HEK293 (cell line): ENCODE measurements around the gene INPP5F.

Experiments used
- CTCF ChIA-PET: fragments of 350-600 bp; formaldehyde crosslinking; extraction: SDS; loops from one replicate; lab custom pipeline; 2021; ENCODE audit warnings: antibody characterized with exemption; lab: Yijun Ruan, JAX
- POLR2A ChIA-PET: fragments of 300-600 bp; formaldehyde crosslinking; extraction: SDS; loops from one replicate; lab custom pipeline; 2020; ENCODE audit warnings: antibody characterized with exemption, inconsistent platforms; lab: Yijun Ruan, JAX
- H3K27ac ChIP-seq: fragments of 200-500 bp; sonication (Bioruptor generic); 2 replicates; pipeline ENCODE4 v1.5.1; 2014; ENCODE audit warnings: low read depth, low read length, control low read depth, inconsistent platforms; ENCODE audit errors: extremely low read depth
- H3K36me3 ChIP-seq, 2 experiments: fragments of 200-500 bp in 1 of 2; sonication (Bioruptor generic) in 1 of 2; 1 replicate in 1 of 2; 2 replicates in 1 of 2; pipeline ENCODE4 v1.5.1; 2014 to 2017; ENCODE audit warnings: inconsistent platforms in 2 of 2, low read length in 2 of 2; ENCODE audit not compliant: control insufficient read depth in 2 of 2, insufficient read depth in 1 of 2
- H3K4me1 ChIP-seq: fragments of 200-500 bp; sonication (Bioruptor generic); 2 replicates; pipeline ENCODE4 v1.5.1; 2014; ENCODE audit warnings: mild to moderate bottlenecking, low read length, inconsistent platforms; ENCODE audit not compliant: control insufficient read depth, insufficient read depth
- H3K4me3 ChIP-seq: 2 replicates; pipeline ENCODE4 v1.5.1; 2011; ENCODE audit warnings: low read depth, mild to moderate bottlenecking, control low read depth, low read length, moderate library complexity
- H3K9me3 ChIP-seq: fragments of 200-500 bp; sonication (Bioruptor generic); 2 replicates; pipeline ENCODE4 v1.5.1; 2014; ENCODE audit warnings: low read depth, low read length, inconsistent platforms; ENCODE audit not compliant: control insufficient read depth, insufficient read depth
- HOXD13 ChIP-seq: sonication (generic); formaldehyde crosslinking; IDR thresholded peaks from 2 replicates; pipeline ENCODE4 v1.8.0; 2022; ENCODE audit warnings: missing genetic modification reagents, borderline replicate concordance
- MZF1 ChIP-seq: fragments of 450-650 bp; formaldehyde crosslinking; IDR thresholded peaks from 2 replicates; pipeline ENCODE4 v1.5.1; 2017; ENCODE audit warnings: missing biosample characterization, missing genetic modification characterization, borderline replicate concordance
- OVOL3 ChIP-seq: fragments of 450-650 bp; formaldehyde crosslinking; IDR thresholded peaks from 2 replicates; pipeline ENCODE4 v1.5.1; 2016; ENCODE audit warnings: missing biosample characterization, missing genetic modification characterization
- PRDM1 ChIP-seq: fragments of 450-650 bp; formaldehyde crosslinking; IDR thresholded peaks from 2 replicates; pipeline ENCODE4; 2016; ENCODE audit warnings: missing biosample characterization, missing genetic modification characterization
- SALL2 ChIP-seq: fragments of 450-650 bp; formaldehyde crosslinking; IDR thresholded peaks from 2 replicates; pipeline ENCODE4 v1.5.0; 2017; ENCODE audit warnings: missing biosample characterization, mild to moderate bottlenecking, missing genetic modification characterization, borderline replicate concordance
- SP3 ChIP-seq: fragments of 450-650 bp; formaldehyde crosslinking; IDR thresholded peaks from 2 replicates; pipeline ENCODE4 v1.5.1; 2016; ENCODE audit warnings: missing biosample characterization, missing genetic modification characterization
- YY2 ChIP-seq: fragments of 450-650 bp; formaldehyde crosslinking; IDR thresholded peaks from 2 replicates; pipeline ENCODE4 v1.5.1; 2016; ENCODE audit warnings: missing biosample characterization, missing genetic modification characterization
- ZBTB8A ChIP-seq: fragments of 450-650 bp; formaldehyde crosslinking; IDR thresholded peaks from 2 replicates; pipeline ENCODE4 v1.5.1; 2016; ENCODE audit warnings: missing biosample characterization, missing genetic modification characterization
- ZIC2 ChIP-seq: fragments of 450-650 bp; formaldehyde crosslinking; IDR thresholded peaks from 2 replicates; pipeline ENCODE4 v1.5.1; 2016; ENCODE audit warnings: missing biosample characterization, missing genetic modification characterization
- ZNF16 ChIP-seq: fragments of 450-650 bp; formaldehyde crosslinking; IDR thresholded peaks from 2 replicates; pipeline ENCODE4 v1.5.1; 2016; ENCODE audit warnings: low read depth, missing biosample characterization, missing genetic modification characterization
- ZNF2 ChIP-seq: fragments of 450-650 bp; formaldehyde crosslinking; IDR thresholded peaks from 2 replicates; pipeline ENCODE4 v1.5.1; 2016; ENCODE audit warnings: missing biosample characterization, missing genetic modification characterization
- ZNF202 ChIP-seq: fragments of 450-650 bp; formaldehyde crosslinking; IDR thresholded peaks from 2 replicates; pipeline ENCODE4 v1.5.1; 2016; ENCODE audit warnings: missing biosample characterization, missing genetic modification characterization, borderline replicate concordance
- ZNF394 ChIP-seq: fragments of 450-650 bp; formaldehyde crosslinking; IDR thresholded peaks from 2 replicates; pipeline ENCODE4 v1.5.1; 2016; ENCODE audit warnings: missing biosample characterization, missing genetic modification characterization, mild to moderate bottlenecking, moderate library complexity, borderline replicate concordance
- ZNF473 ChIP-seq: fragments of 450-650 bp; formaldehyde crosslinking; IDR thresholded peaks from 2 replicates; pipeline ENCODE4 v1.5.1; 2017; ENCODE audit warnings: missing biosample characterization, missing genetic modification characterization
- ZNF501 ChIP-seq: fragments of 450-650 bp; formaldehyde crosslinking; IDR thresholded peaks from 2 replicates; pipeline ENCODE4 v1.5.1; 2016; ENCODE audit warnings: missing biosample characterization, missing genetic modification characterization
- ZNF548 ChIP-seq: fragments of 450-650 bp; formaldehyde crosslinking; IDR thresholded peaks from 2 replicates; pipeline ENCODE4 v1.5.1; 2016; ENCODE audit warnings: missing biosample characterization, missing genetic modification characterization
- ZNF747 ChIP-seq: fragments of 450-650 bp; formaldehyde crosslinking; IDR thresholded peaks from 2 replicates; pipeline ENCODE4 v1.5.1; 2016; ENCODE audit warnings: missing biosample characterization, missing genetic modification characterization
- ZNF791 ChIP-seq: fragments of 450-650 bp; formaldehyde crosslinking; IDR thresholded peaks from 2 replicates; pipeline ENCODE4 v1.5.1; 2016; ENCODE audit warnings: missing biosample characterization, missing genetic modification characterization
- ZSCAN23 ChIP-seq: fragments of 450-650 bp; formaldehyde crosslinking; IDR thresholded peaks from 2 replicates; pipeline ENCODE4 v1.5.1; 2016; ENCODE audit warnings: missing biosample characterization, missing genetic modification characterization
- TF ChIP-seq, protein P1 (sequence below): fragments of 450-650 bp; IDR thresholded peaks from 2 replicates; pipeline ENCODE4 v1.5.1; 2018; ENCODE audit warnings: missing biosample characterization, mild to moderate bottlenecking, missing genetic modification characterization
- TF ChIP-seq, protein P2 (sequence below): fragments of 450-650 bp; formaldehyde crosslinking; IDR thresholded peaks from 2 replicates; pipeline ENCODE4 v1.5.1; 2017; ENCODE audit warnings: missing biosample characterization, missing genetic modification characterization
- TF ChIP-seq, protein P3 (sequence below): fragments of 450-650 bp; IDR thresholded peaks from 2 replicates; pipeline ENCODE4 v1.5.1; 2018; ENCODE audit warnings: missing biosample characterization, missing genetic modification characterization
- TF ChIP-seq, protein P4 (sequence below): fragments of 450-650 bp; formaldehyde crosslinking; IDR thresholded peaks from 2 replicates; pipeline ENCODE4 v1.5.1; 2016; ENCODE audit warnings: missing biosample characterization, missing genetic modification characterization
- TF ChIP-seq, protein P5 (sequence below): fragments of 450-650 bp; formaldehyde crosslinking; IDR thresholded peaks from 2 replicates; pipeline ENCODE4 v1.5.1; 2016; ENCODE audit warnings: missing biosample characterization, missing genetic modification characterization
- TF ChIP-seq, protein P6 (sequence below): fragments of 450-650 bp; formaldehyde crosslinking; IDR thresholded peaks from 2 replicates; pipeline ENCODE4 v1.5.1; 2017; ENCODE audit warnings: missing biosample characterization, missing genetic modification characterization
- TF ChIP-seq, protein P7 (sequence below): fragments of 450-650 bp; formaldehyde crosslinking; IDR thresholded peaks from 2 replicates; pipeline ENCODE4 v1.5.1; 2016; ENCODE audit warnings: missing biosample characterization, missing genetic modification characterization

INPP5F gene

DNA sequence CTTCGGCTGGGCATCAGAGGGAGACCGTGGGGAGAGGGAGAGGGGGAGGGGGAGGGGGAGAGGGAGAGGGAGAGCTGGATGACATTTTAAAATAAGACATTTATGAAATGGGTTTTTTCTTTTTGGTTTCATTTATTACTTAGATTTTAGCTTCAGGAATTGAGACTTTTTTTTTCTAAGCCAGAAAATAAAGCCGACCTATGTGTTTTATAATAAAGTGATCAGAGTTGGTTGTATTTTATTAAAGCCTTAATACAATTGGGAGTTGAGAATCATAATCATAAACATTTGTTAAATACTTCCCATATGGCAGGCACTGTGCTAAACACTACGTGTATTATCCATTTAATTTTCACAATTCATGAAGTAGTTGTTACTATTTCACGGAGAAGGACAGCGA, 70.2 kb downstream of the INPP5F start:
- CTCF ChIA-PET = interaction anchor here (1.2 kb wide), 1 partner anchor 45 kb away, joined by 9 read pairs; no protein-coding TSS in a partner anchor
- POLR2A ChIA-PET = no interaction called here
- TF ChIP-seq, protein P1, sequence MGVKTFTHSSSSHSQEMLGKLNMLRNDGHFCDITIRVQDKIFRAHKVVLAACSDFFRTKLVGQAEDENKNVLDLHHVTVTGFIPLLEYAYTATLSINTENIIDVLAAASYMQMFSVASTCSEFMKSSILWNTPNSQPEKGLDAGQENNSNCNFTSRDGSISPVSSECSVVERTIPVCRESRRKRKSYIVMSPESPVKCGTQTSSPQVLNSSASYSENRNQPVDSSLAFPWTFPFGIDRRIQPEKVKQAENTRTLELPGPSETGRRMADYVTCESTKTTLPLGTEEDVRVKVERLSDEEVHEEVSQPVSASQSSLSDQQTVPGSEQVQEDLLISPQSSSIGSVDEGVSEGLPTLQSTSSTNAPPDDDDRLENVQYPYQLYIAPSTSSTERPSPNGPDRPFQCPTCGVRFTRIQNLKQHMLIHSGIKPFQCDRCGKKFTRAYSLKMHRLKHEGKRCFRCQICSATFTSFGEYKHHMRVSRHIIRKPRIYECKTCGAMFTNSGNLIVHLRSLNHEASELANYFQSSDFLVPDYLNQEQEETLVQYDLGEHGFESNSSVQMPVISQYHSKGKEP (tag by site-specific recombination) = no peak
- no peak for TF ChIP-seq ZSCAN23 (tag by site-specific recombination)
- no peak for TF ChIP-seq ZIC2
- no peak for TF ChIP-seq OVOL3 (tag by site-specific recombination)
- TF ChIP-seq ZNF548 (tag by site-specific recombination) = no peak
- no peak for TF ChIP-seq ZNF473 (tag by site-specific recombination)
- no peak for TF ChIP-seq ZNF16 (tag by site-specific recombination)
- no peak for TF ChIP-seq PRDM1
- TF ChIP-seq ZNF501 = no peak
- TF ChIP-seq, protein P2, sequence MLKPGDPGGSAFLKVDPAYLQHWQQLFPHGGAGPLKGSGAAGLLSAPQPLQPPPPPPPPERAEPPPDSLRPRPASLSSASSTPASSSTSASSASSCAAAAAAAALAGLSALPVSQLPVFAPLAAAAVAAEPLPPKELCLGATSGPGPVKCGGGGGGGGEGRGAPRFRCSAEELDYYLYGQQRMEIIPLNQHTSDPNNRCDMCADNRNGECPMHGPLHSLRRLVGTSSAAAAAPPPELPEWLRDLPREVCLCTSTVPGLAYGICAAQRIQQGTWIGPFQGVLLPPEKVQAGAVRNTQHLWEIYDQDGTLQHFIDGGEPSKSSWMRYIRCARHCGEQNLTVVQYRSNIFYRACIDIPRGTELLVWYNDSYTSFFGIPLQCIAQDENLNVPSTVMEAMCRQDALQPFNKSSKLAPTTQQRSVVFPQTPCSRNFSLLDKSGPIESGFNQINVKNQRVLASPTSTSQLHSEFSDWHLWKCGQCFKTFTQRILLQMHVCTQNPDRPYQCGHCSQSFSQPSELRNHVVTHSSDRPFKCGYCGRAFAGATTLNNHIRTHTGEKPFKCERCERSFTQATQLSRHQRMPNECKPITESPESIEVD = no peak
- TF ChIP-seq ZNF747 = no peak
- no peak for TF ChIP-seq ZNF202
- no peak for TF ChIP-seq HOXD13 (CRISPR knock-in tag)
- TF ChIP-seq, protein P3, sequence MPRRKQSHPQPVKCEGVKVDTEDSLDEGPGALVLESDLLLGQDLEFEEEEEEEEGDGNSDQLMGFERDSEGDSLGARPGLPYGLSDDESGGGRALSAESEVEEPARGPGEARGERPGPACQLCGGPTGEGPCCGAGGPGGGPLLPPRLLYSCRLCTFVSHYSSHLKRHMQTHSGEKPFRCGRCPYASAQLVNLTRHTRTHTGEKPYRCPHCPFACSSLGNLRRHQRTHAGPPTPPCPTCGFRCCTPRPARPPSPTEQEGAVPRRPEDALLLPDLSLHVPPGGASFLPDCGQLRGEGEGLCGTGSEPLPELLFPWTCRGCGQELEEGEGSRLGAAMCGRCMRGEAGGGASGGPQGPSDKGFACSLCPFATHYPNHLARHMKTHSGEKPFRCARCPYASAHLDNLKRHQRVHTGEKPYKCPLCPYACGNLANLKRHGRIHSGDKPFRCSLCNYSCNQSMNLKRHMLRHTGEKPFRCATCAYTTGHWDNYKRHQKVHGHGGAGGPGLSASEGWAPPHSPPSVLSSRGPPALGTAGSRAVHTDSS (tag by site-specific recombination) = no peak
- TF ChIP-seq, protein P4, sequence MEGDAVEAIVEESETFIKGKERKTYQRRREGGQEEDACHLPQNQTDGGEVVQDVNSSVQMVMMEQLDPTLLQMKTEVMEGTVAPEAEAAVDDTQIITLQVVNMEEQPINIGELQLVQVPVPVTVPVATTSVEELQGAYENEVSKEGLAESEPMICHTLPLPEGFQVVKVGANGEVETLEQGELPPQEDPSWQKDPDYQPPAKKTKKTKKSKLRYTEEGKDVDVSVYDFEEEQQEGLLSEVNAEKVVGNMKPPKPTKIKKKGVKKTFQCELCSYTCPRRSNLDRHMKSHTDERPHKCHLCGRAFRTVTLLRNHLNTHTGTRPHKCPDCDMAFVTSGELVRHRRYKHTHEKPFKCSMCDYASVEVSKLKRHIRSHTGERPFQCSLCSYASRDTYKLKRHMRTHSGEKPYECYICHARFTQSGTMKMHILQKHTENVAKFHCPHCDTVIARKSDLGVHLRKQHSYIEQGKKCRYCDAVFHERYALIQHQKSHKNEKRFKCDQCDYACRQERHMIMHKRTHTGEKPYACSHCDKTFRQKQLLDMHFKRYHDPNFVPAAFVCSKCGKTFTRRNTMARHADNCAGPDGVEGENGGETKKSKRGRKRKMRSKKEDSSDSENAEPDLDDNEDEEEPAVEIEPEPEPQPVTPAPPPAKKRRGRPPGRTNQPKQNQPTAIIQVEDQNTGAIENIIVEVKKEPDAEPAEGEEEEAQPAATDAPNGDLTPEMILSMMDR (tag by site-specific recombination) = no peak
- TF ChIP-seq ZNF394 = no peak
- TF ChIP-seq ZNF2 (tag by site-specific recombination) = no peak
- no peak for TF ChIP-seq SALL2 (tag by site-specific recombination)
- TF ChIP-seq, protein P5, sequence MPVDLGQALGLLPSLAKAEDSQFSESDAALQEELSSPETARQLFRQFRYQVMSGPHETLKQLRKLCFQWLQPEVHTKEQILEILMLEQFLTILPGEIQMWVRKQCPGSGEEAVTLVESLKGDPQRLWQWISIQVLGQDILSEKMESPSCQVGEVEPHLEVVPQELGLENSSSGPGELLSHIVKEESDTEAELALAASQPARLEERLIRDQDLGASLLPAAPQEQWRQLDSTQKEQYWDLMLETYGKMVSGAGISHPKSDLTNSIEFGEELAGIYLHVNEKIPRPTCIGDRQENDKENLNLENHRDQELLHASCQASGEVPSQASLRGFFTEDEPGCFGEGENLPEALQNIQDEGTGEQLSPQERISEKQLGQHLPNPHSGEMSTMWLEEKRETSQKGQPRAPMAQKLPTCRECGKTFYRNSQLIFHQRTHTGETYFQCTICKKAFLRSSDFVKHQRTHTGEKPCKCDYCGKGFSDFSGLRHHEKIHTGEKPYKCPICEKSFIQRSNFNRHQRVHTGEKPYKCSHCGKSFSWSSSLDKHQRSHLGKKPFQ (tag by site-specific recombination) = no peak

DNA sequence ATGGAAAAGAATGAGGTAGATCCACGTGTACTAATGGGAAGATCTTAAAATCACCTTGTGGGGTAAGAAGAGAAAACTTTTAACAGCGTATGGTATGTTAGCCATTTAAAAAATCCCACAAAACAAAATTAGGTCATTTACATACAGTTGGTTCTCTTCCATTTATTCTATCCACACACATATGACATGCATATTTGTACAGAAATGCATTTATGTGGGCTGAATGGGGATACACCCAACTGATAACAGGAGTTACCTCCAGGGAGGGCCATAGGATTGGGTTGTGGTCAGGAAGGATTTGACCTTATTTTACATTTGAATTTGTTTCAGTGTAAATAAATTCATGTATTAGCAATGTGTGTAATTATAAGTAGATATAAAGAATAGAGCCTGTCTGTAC, 75.3 kb downstream of the INPP5F start:
- Histone ChIP-seq H3K36me3 (peaks cover 8 to 21% of the 10 kb centered on the region in 2 experiments), H3K9me3 (no peaks in the 10 kb centered on the region), H3K4me1 (no peaks in the 10 kb centered on the region; the same call in 1 of the 2 replicates), H3K4me3 (no peak overlapping the region), H3K27ac (no peak overlapping the region)
- ChIA-PET POLR2A (no interaction called here), CTCF (no interaction called here)
- TF ChIP-seq YY2 (tag by site-specific recombination) (no peak), MZF1 (no peak), SP3 (tag by site-specific recombination) (no peak), ZNF791 (tag by site-specific recombination) (no peak), ZBTB8A (no peak)
- TF ChIP-seq, protein P6, sequence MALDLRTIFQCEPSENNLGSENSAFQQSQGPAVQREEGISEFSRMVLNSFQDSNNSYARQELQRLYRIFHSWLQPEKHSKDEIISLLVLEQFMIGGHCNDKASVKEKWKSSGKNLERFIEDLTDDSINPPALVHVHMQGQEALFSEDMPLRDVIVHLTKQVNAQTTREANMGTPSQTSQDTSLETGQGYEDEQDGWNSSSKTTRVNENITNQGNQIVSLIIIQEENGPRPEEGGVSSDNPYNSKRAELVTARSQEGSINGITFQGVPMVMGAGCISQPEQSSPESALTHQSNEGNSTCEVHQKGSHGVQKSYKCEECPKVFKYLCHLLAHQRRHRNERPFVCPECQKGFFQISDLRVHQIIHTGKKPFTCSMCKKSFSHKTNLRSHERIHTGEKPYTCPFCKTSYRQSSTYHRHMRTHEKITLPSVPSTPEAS (tag by site-specific recombination) = no peak
- TF ChIP-seq, protein P7, sequence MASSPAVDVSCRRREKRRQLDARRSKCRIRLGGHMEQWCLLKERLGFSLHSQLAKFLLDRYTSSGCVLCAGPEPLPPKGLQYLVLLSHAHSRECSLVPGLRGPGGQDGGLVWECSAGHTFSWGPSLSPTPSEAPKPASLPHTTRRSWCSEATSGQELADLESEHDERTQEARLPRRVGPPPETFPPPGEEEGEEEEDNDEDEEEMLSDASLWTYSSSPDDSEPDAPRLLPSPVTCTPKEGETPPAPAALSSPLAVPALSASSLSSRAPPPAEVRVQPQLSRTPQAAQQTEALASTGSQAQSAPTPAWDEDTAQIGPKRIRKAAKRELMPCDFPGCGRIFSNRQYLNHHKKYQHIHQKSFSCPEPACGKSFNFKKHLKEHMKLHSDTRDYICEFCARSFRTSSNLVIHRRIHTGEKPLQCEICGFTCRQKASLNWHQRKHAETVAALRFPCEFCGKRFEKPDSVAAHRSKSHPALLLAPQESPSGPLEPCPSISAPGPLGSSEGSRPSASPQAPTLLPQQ (tag by site-specific recombination) = no peak

More for the DNA sequence above, 70.2 kb downstream of the INPP5F start:
- no peak overlapping the region for H3K4me3 ChIP-seq
- H3K27ac ChIP-seq = no peak overlapping the region
- no peaks in the 10 kb centered on the region for H3K9me3 ChIP-seq
- no peaks in the 10 kb centered on the region; the same call in 1 of the 2 replicates for H3K4me1 ChIP-seq
- H3K36me3 ChIP-seq = peaks cover 0 to 9% of the 10 kb centered on the region in 2 experiments; a peak in 1 of 3 replicates
